ENCODE measurements around the gene RERE.

Gene RERE

DNA sequence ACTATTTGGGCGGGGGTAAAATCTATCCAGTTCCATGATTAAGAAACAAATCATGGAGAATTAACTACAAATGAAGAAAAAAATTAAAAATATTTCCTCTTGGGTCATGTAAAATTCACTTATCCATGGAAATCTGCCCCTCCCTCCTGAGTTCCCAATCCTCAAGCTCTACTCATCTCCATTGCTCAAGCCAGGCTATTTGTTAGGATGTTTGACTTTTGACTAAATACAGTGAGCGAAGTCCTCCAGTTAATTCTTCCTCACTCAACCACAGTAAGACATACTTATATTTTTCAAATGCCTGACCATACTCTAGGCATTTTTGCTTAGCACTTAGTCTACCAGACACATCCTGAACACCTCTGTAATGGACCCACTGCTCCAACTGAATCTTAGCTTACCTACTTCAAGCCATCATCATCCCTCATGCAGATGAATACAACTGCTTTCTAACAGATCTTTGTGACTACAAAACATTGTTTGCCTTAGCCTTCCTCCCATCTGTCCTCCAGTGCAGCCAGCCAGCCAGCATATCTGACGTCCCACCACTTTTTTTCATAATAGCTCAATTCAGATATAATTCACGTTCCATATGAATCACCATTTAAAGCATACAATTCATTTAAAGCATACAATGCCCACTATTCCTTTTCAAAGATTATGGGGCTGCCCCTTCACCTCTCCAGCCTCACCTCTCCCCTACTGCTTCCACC lies 154.2 kb downstream of the RERE start:
- no peak for DNase-seq

DNA sequence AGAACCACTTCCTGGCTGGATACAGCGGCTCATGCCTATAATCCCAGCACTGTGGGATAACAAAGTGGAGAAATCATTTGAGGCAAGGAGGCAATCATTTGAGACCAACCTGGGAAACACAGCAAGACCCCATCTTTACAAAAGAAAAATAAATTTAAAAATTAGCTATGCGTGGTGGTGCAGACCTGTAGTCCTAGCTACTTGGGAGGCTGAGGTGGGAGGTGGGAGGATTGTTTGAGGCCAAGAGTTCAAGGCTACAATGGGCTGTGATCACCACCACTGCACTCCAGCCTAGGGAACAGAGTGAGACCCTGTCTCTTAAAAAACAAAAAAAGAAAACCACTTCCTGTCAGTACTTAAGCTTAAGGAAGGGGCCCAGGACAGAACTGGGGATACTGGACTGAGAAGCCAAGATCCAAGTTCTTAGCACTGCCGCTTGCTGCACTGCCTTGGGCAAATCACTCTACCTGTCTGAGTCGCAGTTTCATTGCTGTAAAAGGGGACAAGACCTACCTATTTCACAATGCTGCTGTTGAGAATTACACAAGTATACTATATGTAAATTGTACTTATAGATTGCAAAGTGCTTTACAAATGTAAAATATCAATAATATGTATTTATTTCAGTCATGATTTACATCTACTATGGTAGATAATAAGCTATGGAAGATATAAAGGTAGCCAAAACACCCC lies 154.9 kb downstream of the RERE start:
- DNase-seq, result no peak

DNA sequence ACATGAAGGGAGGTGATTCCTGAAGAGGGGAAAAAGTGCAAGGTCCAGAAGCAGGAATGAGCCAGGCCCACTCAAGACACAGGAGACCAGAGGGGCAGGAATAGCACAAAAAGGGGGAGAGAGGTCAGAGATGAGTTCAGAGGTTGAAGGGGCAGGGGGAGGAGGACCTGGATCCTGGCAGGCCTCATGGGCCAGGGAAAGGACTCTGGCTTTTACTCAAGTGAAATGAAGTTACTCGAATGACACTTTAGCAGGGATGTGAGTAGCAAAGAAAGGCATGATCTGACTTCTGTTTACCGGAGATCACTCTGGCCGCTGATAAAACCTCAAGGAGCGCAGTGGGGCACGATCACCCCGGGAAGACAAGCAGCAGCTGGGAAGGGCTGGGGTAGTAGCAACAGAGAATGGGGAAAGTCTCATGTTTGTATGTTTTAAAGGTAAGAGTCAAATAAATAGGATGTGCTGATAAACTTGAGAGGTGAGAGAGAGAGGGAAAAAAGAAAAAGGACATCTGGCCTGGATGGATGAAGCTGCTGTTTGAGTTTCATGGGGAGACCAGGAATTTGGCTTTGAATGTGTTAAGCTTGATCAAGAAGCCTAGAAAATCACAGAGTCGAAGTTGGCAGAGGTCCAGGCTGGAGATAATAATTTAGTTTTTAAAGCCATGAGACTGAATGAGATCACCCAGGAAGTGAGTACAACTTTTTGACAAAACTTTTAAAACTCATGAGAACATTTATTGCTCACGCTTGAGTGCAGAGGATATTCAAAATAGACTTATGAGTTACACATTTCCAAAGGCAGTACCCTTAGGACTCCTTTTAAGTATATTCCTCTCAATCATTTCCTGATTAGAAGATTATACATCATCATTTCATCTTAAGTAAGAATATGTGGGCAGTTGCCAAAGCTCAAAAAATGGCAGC lies 156.0 kb downstream of the RERE start:
- DNase-seq, result no peak

DNA sequence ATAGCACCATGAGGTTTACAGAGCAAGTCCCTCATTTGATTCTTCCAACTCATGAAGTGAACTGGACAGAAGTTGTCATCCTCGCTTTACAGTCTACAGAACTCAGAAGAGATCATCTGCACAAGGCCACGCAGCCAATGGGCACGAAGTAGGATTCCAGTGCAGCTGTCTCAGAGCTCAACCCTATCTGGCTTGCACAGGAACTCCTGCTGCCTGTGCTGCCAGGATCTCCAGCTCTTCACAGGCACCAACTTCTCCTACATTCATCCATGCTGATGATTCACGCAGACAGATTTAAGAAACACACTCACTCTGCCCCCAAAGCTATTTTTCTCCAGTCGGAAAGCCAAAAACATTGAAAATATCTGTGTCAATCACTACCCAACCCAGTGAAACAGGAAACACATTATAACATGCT lies 157.0 kb downstream of the RERE start:
- no peak for DNase-seq

DNA sequence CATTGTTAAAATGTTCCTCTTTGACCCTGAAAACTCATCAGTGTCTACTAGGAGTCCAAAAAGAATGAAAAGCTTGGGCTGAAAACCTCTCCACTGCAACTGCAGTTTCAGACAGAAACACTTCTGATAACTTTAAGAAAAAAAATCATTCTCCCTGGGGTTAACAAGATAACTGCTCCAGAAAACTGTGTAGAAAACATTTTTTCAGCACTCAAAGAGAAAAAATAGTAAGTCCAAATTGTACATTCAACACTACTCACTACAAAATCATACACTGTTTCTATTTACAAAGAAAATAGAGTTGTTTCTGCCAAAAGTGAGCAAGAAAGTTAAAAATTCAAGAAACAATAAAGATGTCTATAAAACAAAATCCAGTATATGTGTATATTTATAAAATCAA lies 157.8 kb downstream of the RERE start:
- DNase-seq, result no peak

DNA sequence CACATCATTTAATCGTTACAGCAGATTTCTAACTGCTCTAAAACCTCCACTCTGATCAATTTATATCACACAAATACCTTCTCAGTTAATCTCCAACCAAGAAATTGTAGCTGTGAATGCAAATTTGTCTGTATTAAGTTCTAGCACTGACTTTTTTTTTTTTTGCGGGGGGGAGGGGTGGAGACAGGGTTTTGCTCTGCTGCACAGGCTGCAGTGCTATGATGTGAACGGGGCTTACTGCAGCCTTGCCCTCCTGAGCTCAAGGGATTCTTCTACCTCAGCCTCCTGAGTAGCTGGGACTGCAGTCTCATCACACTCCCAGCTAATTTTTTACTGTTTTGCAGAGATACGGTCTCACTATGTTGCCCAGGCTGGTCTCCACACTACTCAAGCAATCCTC lies 163.6 kb downstream of the RERE start:
- DNase-seq, result no peak

DNA sequence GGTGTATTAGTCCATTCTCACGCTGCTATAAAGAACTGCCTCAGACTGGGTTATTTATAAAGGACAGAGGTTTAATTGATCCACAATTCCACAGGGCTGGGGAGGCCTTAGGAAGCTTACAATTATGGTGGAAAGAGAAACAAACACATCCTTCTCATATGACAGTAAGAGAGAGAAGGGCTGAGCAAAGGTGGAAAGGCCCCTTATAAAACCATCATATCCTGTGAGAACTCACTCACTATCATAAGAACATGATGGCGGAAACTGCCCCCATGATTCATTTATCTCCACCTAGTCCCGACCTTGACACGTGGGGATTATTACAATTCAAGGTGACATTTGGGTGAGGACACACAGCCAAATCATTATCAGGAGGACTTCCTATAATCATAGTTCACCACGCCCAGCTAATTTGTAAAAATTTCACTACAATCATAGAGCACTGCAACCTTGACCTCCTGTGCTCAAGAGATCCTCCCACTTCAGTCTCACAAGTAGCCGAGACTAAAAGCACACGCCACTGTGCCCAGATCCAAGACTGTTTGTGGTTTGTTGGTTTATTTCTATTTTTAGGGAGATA lies 164.9 kb downstream of the RERE start:
- no peak for DNase-seq

DNA sequence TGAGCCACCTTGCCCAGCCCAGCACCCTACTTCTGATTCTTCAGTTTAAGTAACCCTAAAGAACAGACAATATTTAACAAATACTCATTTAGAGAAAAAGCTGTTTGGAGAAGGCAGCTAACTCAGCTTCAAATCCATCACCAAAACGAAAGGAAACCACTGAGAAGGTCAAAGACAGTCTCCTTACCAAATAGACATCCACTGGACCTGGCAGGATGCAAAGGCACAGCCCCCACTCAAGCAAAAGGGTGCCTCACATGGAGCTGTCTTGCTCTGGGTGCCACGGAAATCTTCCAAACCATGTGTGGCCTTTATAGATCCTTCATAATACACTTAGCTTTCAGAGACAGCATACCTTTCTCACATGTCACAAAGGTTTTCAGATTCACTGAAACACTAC lies 165.5 kb downstream of the RERE start:
- no peak for DNase-seq

DNA sequence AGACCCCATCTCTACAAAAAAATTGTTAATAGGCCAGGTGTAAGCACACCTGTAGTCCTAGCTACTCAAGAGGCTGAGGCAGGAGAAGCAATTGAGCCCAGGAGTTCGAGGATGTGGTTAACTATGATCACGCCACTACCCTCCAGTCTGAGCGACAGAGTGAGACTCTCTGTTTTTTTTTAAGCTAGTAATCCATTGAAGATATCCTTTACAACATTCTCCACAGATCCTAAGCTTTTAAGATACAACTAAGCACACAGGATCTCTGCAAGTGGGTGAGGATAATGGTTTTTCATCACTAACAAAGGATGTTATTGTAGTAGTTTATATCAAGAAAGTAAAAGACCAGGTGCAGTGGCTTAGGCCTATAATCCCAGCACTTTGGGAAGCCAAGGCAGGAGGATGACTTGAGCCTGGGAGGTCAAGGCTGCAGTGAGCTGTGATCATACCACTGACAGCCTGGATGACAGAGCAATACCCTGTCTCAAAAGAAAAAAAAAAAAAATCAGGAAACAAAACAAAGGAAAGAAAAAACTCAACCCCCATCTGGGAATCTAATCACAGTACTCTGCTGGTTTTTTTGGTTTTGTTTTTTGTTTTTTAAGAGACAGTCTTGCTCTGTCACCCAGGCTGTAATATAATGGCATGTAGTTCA lies 166.1 kb downstream of the RERE start:
- DNase-seq, result no peak

DNA sequence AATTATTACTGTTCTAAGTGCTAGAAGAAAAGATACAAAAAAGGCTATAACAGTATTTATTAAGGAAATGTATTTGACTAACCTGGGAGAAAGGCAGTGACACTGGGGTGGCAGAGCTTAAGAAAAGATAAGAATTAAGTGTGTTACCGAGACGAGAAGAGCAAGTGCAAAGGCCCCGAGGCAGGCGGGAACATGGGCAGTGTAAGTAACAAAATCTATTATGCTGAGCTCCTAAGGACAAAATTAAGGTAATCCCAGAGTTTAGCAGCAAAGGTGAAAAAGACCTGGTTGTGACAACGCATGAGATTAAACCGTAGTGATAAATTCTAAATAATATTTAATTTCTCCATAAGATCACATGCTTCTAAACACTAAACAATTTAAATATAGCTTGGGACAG lies 167.6 kb downstream of the RERE start:
- DNase-seq, result no peak

DNA sequence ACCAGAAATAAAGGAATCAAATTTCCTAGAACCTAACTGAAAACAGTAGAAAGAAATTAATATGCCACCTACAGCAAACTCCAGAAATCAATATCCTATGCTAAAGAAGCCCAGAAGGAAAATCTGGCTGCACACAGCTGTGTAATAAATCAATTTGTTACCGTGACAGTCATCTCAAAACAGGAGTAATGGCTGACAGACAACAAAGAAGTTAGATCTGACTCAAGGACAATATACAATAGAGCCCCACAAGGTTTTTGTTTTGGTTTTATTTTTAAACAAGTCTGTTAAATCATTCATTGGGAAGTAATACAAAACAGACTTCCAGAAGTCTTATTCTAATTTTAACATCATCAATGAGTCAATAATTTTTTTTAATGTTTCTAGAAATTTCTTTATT lies 168.4 kb downstream of the RERE start:
- no peak for DNase-seq

DNA sequence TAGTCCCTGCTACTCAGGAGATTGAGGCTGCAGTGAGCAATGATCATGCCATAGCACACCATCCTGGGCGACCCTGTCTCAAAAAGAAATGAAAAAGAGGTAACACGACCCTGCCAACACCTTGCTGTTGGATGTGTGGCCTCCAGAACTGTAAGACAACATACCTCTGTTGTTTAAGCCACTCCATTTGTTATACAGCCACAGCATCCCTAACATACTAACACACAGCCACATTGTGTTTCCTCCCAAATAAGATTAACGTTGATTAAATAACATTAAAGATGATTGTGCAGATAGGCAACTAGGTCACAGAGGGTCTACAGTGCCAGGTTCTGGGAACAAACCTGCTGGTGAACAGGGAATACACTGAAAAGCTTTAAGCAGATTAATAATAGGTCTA lies 170.4 kb downstream of the RERE start:
- no peak for DNase-seq

DNA sequence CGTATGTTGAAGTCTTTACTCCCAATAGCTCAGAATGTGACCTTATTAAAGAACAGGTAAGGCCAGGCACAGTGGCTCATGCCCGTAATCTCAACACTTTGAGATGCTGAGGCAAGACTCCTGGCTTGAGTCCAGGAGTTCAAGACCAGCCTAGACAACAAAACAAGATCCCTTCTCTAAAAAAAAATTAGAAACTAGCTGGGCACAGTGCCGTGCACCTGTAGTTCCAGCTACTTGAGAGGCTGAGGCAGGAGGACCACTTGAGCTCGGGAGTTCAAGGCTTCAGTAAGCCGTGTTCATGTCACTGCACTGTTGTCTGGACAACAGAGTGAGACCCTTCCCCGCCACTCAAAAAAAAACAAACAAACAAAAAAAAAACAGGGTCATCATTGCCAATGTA lies 171.3 kb downstream of the RERE start:
- DNase-seq, result no peak

DNA sequence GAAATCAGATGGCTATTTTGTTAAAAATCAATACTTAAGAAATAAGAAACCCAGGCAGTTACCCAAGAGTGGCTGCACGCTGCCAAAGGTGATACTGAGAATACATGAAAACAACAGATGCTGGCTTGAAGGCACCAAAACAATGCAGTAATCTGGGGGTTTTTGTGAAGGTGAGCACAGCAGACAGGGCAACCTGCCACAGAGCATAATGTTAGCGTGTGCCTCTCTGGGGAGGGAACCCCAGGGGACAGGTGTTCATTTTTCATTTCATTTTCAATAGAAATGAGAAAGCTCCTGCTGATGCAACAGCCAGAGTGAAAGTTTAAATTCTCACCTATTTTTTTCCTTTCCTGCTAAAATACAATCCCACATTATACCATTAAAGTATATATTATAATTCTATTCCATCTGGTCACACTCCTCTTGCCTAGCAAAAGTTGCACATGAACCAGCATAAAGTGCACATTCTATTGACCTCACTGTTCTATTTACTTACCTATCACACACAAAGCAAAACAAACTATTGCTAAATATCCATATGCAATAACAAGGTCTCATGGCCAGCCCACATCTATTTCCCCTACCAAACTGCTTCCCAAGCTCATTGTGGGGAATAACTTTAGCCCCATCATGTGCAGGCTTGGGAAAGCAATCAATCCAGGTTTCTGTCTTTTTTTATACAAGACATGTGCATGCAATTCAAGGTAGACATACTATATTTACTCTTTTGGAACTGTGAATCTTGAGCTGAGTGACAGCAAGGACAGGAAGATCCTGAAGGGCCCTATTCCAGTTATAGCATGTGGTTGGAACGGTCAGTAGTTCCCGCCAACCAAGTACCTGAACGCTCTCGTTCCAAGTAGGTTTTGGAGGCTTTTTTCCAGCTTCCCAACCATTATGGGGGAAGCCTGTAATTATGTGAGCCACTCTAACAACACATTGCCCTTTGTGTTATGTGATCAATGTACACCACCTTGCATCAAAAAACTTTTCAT lies 173.6 kb downstream of the RERE start:
- no peak for DNase-seq

DNA sequence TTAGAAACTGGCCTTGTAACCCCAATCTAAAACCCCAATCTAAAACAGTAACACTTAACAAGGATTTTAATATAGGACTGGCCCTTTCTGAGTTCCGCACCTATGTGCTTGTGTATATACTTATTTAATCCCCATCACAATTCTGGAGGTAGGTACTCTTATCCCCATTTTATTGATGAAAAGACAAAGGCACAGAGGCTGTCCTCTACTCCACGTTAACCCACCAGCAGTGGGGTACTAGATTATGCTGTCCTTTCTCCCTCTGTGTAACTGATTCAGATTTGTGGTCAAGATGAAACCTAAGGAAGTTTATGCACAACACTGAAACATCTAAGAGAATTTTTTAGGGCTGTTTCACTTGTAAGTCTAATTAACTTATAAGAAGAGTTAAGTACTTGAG lies 175.3 kb downstream of the RERE start:
- no peak for DNase-seq

DNA sequence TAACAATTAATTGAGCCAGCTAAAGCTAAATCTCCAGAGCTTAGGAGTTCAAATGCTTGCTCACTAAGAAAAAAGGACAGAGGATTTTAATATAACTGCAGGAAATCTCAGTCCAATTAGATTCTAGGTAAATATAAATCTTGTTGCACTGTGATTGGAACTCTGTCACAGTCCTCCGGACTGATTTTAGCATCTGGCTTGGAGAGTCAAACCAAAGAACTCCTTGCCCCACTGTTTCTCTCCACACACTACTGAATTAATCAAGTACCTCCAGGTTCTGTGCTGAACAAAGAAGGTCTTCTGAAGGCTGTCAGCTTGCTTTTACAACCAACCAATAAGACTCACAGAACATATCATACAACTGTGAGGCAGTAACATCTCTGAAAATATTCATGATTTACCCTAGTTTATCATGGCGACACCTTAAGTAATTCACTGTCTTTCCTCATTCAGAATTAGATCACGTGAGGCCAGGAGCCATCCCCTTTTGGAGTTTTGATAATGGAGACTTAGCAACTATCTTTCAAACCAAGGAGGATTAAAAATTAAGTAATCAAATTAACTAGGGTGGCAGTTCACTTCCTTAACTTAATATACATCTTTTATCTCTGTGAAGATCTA lies 176.0 kb downstream of the RERE start:
- DNase-seq, result no peak

DNA sequence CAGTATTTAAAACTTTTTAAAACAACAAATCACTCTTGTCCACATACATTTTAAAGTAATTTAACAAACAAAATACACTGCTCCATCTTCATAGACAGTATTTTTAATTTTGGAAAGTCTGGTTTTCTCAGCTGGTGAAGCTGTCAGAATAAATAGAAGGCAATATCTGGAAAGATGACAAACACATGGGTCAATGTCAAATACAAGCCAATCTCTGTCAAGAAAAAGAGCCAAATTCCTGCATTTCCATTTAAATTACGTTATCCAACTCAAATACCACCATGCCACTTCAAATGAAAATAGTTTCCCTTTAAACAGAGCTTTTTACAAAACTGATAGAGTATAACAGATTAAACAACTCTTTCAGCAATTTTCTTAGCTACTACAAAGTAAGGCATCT lies 176.5 kb downstream of the RERE start:
- DNase-seq, result no peak

DNA sequence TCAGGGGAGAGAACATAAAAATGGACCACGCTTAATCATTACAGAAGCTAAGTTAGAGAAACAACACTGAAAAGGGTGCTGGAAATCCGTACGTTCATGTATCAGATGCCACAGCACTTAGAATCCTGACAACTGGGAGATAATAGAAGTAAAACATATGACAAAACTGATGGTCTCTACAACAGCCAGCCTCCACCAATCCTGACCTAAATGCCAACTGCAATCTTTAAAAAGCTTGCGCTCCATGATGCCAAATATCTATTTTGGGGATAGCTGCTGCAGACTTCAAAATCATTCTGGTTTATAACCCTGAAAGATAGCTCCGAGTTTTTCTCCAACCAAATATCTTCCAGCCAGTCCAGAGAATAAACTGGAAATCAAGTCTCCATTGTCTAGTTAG lies 178.3 kb downstream of the RERE start:
- DNase-seq, result no peak

DNA sequence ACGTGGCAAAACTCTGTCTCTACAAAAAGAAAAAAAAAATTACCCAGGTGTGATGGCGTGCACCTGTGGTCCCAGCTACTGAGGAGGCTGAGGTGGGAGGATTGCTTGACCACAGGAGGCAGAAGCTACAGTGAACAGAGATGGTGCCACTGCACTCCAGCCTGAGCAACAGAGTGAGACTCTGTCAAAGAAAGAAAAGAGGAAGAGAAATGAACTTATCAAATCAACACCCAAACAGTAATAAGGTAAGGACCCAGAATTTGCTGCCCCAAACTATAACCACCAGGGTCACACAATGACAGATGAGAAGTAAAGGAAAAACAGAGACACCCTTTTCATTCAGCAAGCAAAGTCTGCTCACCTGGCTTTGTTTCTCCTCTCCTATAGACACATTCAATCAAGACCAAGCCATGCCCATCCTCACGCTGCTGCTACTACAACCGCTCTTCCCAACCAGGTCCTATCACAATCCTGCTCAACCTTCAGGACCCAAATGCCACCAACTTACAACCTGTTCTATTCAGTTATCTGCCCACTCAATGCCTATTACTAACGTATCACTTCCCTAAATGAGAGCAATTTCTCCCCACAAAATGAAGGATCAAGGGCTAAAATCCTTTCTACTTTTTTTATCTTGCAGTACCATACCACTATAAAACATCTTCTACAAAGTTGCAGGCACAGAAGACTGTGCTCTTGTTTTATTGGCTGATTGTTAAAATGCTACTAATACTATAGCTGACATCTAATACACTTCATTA lies 183.5 kb downstream of the RERE start:
- no peak for DNase-seq

DNA sequence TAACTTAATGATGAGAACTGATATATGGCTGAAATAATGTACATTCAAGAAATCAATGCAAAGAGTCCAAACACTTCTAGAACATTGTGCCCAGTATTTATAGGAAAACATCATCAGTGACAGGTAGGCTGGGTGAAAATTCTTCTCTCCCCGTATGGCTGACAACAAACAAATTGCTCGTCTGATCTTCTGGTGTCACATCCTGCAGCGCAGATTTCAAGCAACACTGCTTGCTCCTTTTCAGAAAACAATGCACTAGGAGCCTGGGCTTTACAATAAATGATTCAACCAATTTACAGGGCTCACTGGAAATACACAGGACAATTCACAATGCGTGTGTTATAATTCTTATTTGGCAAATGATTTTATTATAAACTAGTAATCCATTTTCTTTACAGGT lies 185.3 kb downstream of the RERE start:
- DNase-seq, result no peak
